ENCODE results near the gene TTLL5.

The TTLL5 gene

GRCh38 chr14:75821831-75822521 lies 160.9 kb downstream of the TTLL5 start:
- Histone ChIP-seq H2AK5ac (ENCODE audit: low read length) (no peak overlapping the region), H3K27me3 (ENCODE audit: insufficient read depth, low read length, poor library complexity) (no peaks in the 10 kb centered on the region), H2BK5ac (ENCODE audit: low read length) (no peak overlapping the region), H4K8ac (ENCODE audit: low read depth, low read length) (no peak overlapping the region), H3K4me1 (ENCODE audit: control insufficient read depth, low read depth, low read length) (no peaks in the 10 kb centered on the region), H3K27ac (ENCODE audit: low read depth, low read length) (no peak overlapping the region), H3K4me3 (ENCODE audit: low read length) (no peak overlapping the region), H4K5ac (ENCODE audit: low read length) (no peak overlapping the region), H2BK120ac (ENCODE audit: low read depth, low read length) (no peak overlapping the region), H3K56ac (ENCODE audit: low read length) (no peak overlapping the region), H3K79me1 (ENCODE audit: low read length) (no peaks in the 10 kb centered on the region), H3K18ac (ENCODE audit: low read length) (no peak overlapping the region), H3K4me2 (ENCODE audit: low read length) (no peak overlapping the region), H3K36me3 (ENCODE audit: control insufficient read depth, insufficient read depth, low read length) (no peaks in the 10 kb centered on the region), H2BK15ac (replicated peaks; ENCODE audit: low read depth) (no peak overlapping the region), H3K79me2 (ENCODE audit: control insufficient read depth, insufficient read depth, low read length) (no peaks in the 10 kb centered on the region), H3K4ac (ENCODE audit: low read depth, low read length) (no peak overlapping the region), H3K23ac (ENCODE audit: low read length) (no peak overlapping the region), H3K9ac (ENCODE audit: low read length) (no peak overlapping the region)
- DNase-seq: no peak
- no CpG with 5 or more reads among the region's 2 CpGs for WGBS (ENCODE audit: extremely low coverage, insufficient coverage, low lambda C conversion rate)

- H3K4me1 ChIP-seq (ENCODE audit: control insufficient read depth, low read depth, low read length): no peaks in the 10 kb centered on the region
- no peak overlapping the region for H3K4ac ChIP-seq (ENCODE audit: low read depth, low read length)
- no peak overlapping the region for H3K9ac ChIP-seq (ENCODE audit: low read length)
- no peak overlapping the region for H4K8ac ChIP-seq (ENCODE audit: low read depth, low read length)
- H2BK120ac ChIP-seq (ENCODE audit: low read depth, low read length): no peak overlapping the region
- H2BK15ac ChIP-seq (replicated peaks; ENCODE audit: low read depth): no peak overlapping the region
- H3K56ac ChIP-seq (ENCODE audit: low read length): no peak overlapping the region
- no CpG with 5 or more reads among the region's 7 CpGs for WGBS (ENCODE audit: extremely low coverage, insufficient coverage, low lambda C conversion rate)
- H2AK5ac ChIP-seq (ENCODE audit: low read length): no peak overlapping the region
- no peak for DNase-seq
- H2BK5ac ChIP-seq (ENCODE audit: low read length): no peak overlapping the region
- no peaks in the 10 kb centered on the region for H3K79me1 ChIP-seq (ENCODE audit: low read length)
- no peak overlapping the region for H3K23ac ChIP-seq (ENCODE audit: low read length)
- H3K79me2 ChIP-seq (ENCODE audit: control insufficient read depth, insufficient read depth, low read length): no peaks in the 10 kb centered on the region
- H3K27me3 ChIP-seq (ENCODE audit: insufficient read depth, low read length, poor library complexity): no peaks in the 10 kb centered on the region
- no peak overlapping the region for H3K27ac ChIP-seq (ENCODE audit: low read depth, low read length)
- H3K36me3 ChIP-seq (ENCODE audit: control insufficient read depth, insufficient read depth, low read length): no peaks in the 10 kb centered on the region
- H3K4me3 ChIP-seq (ENCODE audit: low read length): no peak overlapping the region
- no peak overlapping the region for H3K4me2 ChIP-seq (ENCODE audit: low read length)
- no peak overlapping the region for H4K5ac ChIP-seq (ENCODE audit: low read length)
- H3K18ac ChIP-seq (ENCODE audit: low read length): no peak overlapping the region
Measured at GRCh38 chr14:75822522-75823141, 161.6 kb downstream of the TTLL5 start.

- Histone ChIP-seq H3K4me3 (ENCODE audit: low read length) (no peak overlapping the region), H3K79me2 (ENCODE audit: control insufficient read depth, insufficient read depth, low read length) (no peaks in the 10 kb centered on the region), H3K18ac (ENCODE audit: low read length) (no peak overlapping the region), H3K23ac (ENCODE audit: low read length) (no peak overlapping the region), H3K27me3 (ENCODE audit: insufficient read depth, low read length, poor library complexity) (no peaks in the 10 kb centered on the region), H3K4ac (ENCODE audit: low read depth, low read length) (no peak overlapping the region), H2BK15ac (replicated peaks; ENCODE audit: low read depth) (no peak overlapping the region), H3K4me1 (ENCODE audit: control insufficient read depth, low read depth, low read length) (no peaks in the 10 kb centered on the region), H3K27ac (ENCODE audit: low read depth, low read length) (no peak overlapping the region), H3K4me2 (ENCODE audit: low read length) (no peak overlapping the region), H3K9ac (ENCODE audit: low read length) (no peak overlapping the region), H3K56ac (ENCODE audit: low read length) (no peak overlapping the region), H2AK5ac (ENCODE audit: low read length) (no peak overlapping the region), H2BK120ac (ENCODE audit: low read depth, low read length) (no peak overlapping the region), H2BK5ac (ENCODE audit: low read length) (no peak overlapping the region), H3K36me3 (ENCODE audit: control insufficient read depth, insufficient read depth, low read length) (no peaks in the 10 kb centered on the region), H4K8ac (ENCODE audit: low read depth, low read length) (peak overlapping the region; percentile 28), H3K79me1 (ENCODE audit: low read length) (no peaks in the 10 kb centered on the region), H4K5ac (ENCODE audit: low read length) (no peak overlapping the region)
- no peak for DNase-seq
- WGBS (ENCODE audit: extremely low coverage, insufficient coverage, low lambda C conversion rate): no CpG with 5 or more reads among the region's 4 CpGs
Measured at GRCh38 chr14:75823334-75823733, 162.3 kb downstream of the TTLL5 start.

- Histone ChIP-seq H3K4me3 (ENCODE audit: low read length) (no peak overlapping the region), H3K23ac (ENCODE audit: low read length) (no peak overlapping the region), H2BK120ac (ENCODE audit: low read depth, low read length) (no peak overlapping the region), H3K4ac (ENCODE audit: low read depth, low read length) (no peak overlapping the region), H2BK15ac (replicated peaks; ENCODE audit: low read depth) (no peak overlapping the region), H3K27ac (ENCODE audit: low read depth, low read length) (no peak overlapping the region), H4K5ac (ENCODE audit: low read length) (no peak overlapping the region), H4K8ac (ENCODE audit: low read depth, low read length) (no peak overlapping the region), H3K4me1 (ENCODE audit: control insufficient read depth, low read depth, low read length) (no peaks in the 10 kb centered on the region), H3K79me1 (ENCODE audit: low read length) (no peaks in the 10 kb centered on the region), H3K27me3 (ENCODE audit: insufficient read depth, low read length, poor library complexity) (no peaks in the 10 kb centered on the region), H3K4me2 (ENCODE audit: low read length) (no peak overlapping the region), H3K9ac (ENCODE audit: low read length) (no peak overlapping the region), H3K36me3 (ENCODE audit: control insufficient read depth, insufficient read depth, low read length) (no peaks in the 10 kb centered on the region), H2AK5ac (ENCODE audit: low read length) (no peak overlapping the region), H3K18ac (ENCODE audit: low read length) (no peak overlapping the region), H3K56ac (ENCODE audit: low read length) (no peak overlapping the region), H2BK5ac (ENCODE audit: low read length) (no peak overlapping the region), H3K79me2 (ENCODE audit: control insufficient read depth, insufficient read depth, low read length) (no peaks in the 10 kb centered on the region)
- WGBS (ENCODE audit: extremely low coverage, insufficient coverage, low lambda C conversion rate): no CpG with 5 or more reads among the region's 3 CpGs
- no peak for DNase-seq
Measured at GRCh38 chr14:75824318-75824717, 163.3 kb downstream of the TTLL5 start.

GRCh38 chr14:75825147-75825592 lies 164.1 kb downstream of the TTLL5 start:
- H3K27ac ChIP-seq (ENCODE audit: low read depth, low read length): no peak overlapping the region
- no peaks in the 10 kb centered on the region for H3K79me1 ChIP-seq (ENCODE audit: low read length)
- no peak overlapping the region for H2BK5ac ChIP-seq (ENCODE audit: low read length)
- no peaks in the 10 kb centered on the region for H3K36me3 ChIP-seq (ENCODE audit: control insufficient read depth, insufficient read depth, low read length)
- no peak overlapping the region for H2BK120ac ChIP-seq (ENCODE audit: low read depth, low read length)
- no peak for DNase-seq
- no peak overlapping the region for H3K18ac ChIP-seq (ENCODE audit: low read length)
- no peak overlapping the region for H3K23ac ChIP-seq (ENCODE audit: low read length)
- no peak overlapping the region for H3K4me3 ChIP-seq (ENCODE audit: low read length)
- no peaks in the 10 kb centered on the region for H3K79me2 ChIP-seq (ENCODE audit: control insufficient read depth, insufficient read depth, low read length)
- no peak overlapping the region for H3K56ac ChIP-seq (ENCODE audit: low read length)
- no peaks in the 10 kb centered on the region for H3K4me1 ChIP-seq (ENCODE audit: control insufficient read depth, low read depth, low read length)
- no CpG with 5 or more reads among the region's 3 CpGs for WGBS (ENCODE audit: extremely low coverage, insufficient coverage, low lambda C conversion rate)
- no peak overlapping the region for H3K9ac ChIP-seq (ENCODE audit: low read length)
- no peak overlapping the region for H4K5ac ChIP-seq (ENCODE audit: low read length)
- H2AK5ac ChIP-seq (ENCODE audit: low read length): no peak overlapping the region
- H2BK15ac ChIP-seq (replicated peaks; ENCODE audit: low read depth): no peak overlapping the region
- H4K8ac ChIP-seq (ENCODE audit: low read depth, low read length): no peak overlapping the region
- no peaks in the 10 kb centered on the region for H3K27me3 ChIP-seq (ENCODE audit: insufficient read depth, low read length, poor library complexity)
- H3K4me2 ChIP-seq (ENCODE audit: low read length): no peak overlapping the region
- H3K4ac ChIP-seq (ENCODE audit: low read depth, low read length): no peak overlapping the region

All from mesendoderm (in vitro differentiated cells).